Measurements from ENCODE around the gene DNAI4. TPM values are rescaled to one million over a fixed set of nuclear protein-coding genes. Genes with fewer than 3 reads are reported as not detected.

DNAI4 gene
- polyA plus RNA-seq, 1 donor (not counting 4 experiments of a cell fraction or from before 2014, with no cell fraction given), result 4.1 TPM

- FAIRE-seq (peak; percentile 39), DNase-seq (ENCODE audit: low read depth, low spot score) (no peak)
- no peaks in the 10 kb centered on the region for H4K20me1 ChIP-seq (ENCODE audit: control insufficient read depth, extremely low read depth, insufficient read depth, low read length)
- H3K9me3 ChIP-seq (ENCODE audit: control insufficient read depth, low read depth, low read length), result no peaks in the 10 kb centered on the region
- H3K4me2 ChIP-seq (ENCODE audit: control insufficient read depth, extremely low read depth, insufficient read depth, low read depth, low read length), result peak overlapping the region; percentile 23
- no peak overlapping the region for H3K9ac ChIP-seq (ENCODE audit: control insufficient read depth, extremely low read depth, insufficient read depth, low read length)
- H3K79me2 ChIP-seq (ENCODE audit: control insufficient read depth, insufficient read depth, low read length), result peaks cover 97% of the 10 kb centered on the region
- no peak overlapping the region for H3K4me3 ChIP-seq (ENCODE audit: control insufficient read depth in 2 of 3, extremely low read depth in 1 of 3, insufficient read depth in 2 of 3, low read depth in 1 of 3, low read length in 3 of 3)
- no peak overlapping the region for H3K27ac ChIP-seq (ENCODE audit: control insufficient read depth, insufficient read depth, low read length)
- dilution Hi-C loops (cut with MboI; ENCODE audit: extremely low pct_ligation_motif_present, low sequenced_read_pairs), result no loop called here
- H3K4me1 ChIP-seq (ENCODE audit: control insufficient read depth, extremely low read depth, insufficient read depth, low read length), result peaks cover 29% of the 10 kb centered on the region
- H2AFZ ChIP-seq (ENCODE audit: control insufficient read depth, low read length), result no peak overlapping the region
- H3K36me3 ChIP-seq (ENCODE audit: control insufficient read depth in 2 of 2, extremely low read depth in 1 of 2, insufficient read depth in 2 of 2, low read length in 2 of 2), result peaks cover 0 to 7% of the 10 kb centered on the region in 2 experiments
- no peaks in the 10 kb centered on the region for H3K9me1 ChIP-seq (ENCODE audit: control insufficient read depth, extremely low read depth, insufficient read depth, low read length)
- no peak for TF ChIP-seq EZH2 (IDR thresholded peaks at IDR 0.05; ENCODE audit: low read length)
- TF ChIP-seq, protein P1, sequence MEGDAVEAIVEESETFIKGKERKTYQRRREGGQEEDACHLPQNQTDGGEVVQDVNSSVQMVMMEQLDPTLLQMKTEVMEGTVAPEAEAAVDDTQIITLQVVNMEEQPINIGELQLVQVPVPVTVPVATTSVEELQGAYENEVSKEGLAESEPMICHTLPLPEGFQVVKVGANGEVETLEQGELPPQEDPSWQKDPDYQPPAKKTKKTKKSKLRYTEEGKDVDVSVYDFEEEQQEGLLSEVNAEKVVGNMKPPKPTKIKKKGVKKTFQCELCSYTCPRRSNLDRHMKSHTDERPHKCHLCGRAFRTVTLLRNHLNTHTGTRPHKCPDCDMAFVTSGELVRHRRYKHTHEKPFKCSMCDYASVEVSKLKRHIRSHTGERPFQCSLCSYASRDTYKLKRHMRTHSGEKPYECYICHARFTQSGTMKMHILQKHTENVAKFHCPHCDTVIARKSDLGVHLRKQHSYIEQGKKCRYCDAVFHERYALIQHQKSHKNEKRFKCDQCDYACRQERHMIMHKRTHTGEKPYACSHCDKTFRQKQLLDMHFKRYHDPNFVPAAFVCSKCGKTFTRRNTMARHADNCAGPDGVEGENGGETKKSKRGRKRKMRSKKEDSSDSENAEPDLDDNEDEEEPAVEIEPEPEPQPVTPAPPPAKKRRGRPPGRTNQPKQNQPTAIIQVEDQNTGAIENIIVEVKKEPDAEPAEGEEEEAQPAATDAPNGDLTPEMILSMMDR (optimal IDR thresholded peaks at IDR 0.05 in 1 of 3, IDR thresholded peaks at IDR 0.05 in 1 of 3, conservative IDR thresholded peaks at IDR 0.05 in 1 of 3; ENCODE audit: extremely low read depth in 1 of 3, insufficient read depth in 2 of 3, low read length in 3 of 3), result no peak
- H3K27me3 ChIP-seq (ENCODE audit: control insufficient read depth, extremely low read depth, insufficient read depth, low read length), result no peaks in the 10 kb centered on the region
These were observed 14.0 kb upstream of the DNAI4 start for GRCh38 chr1:66938613-66939012.

- dilution Hi-C loops (cut with MboI; ENCODE audit: extremely low pct_ligation_motif_present, low sequenced_read_pairs), result no loop called here
These were observed 13.0 kb upstream of the DNAI4 start for GRCh38 chr1:66937529-66938234.

More at GRCh38 chr1:66937529-66938234, 13.0 kb upstream of the DNAI4 start:
- H3K27ac ChIP-seq (ENCODE audit: control insufficient read depth, insufficient read depth, low read length), result no peak overlapping the region
- H3K27me3 ChIP-seq (ENCODE audit: control insufficient read depth, extremely low read depth, insufficient read depth, low read length), result no peaks in the 10 kb centered on the region
- H3K9me1 ChIP-seq (ENCODE audit: control insufficient read depth, extremely low read depth, insufficient read depth, low read length), result no peaks in the 10 kb centered on the region
- H3K9me3 ChIP-seq (ENCODE audit: control insufficient read depth, low read depth, low read length), result no peaks in the 10 kb centered on the region
- no peak overlapping the region for H3K4me2 ChIP-seq (ENCODE audit: control insufficient read depth, extremely low read depth, insufficient read depth, low read depth, low read length)
- H3K4me1 ChIP-seq (ENCODE audit: control insufficient read depth, extremely low read depth, insufficient read depth, low read length), result peaks cover 34% of the 10 kb centered on the region
- no peak for DNase-seq (ENCODE audit: low read depth, low spot score)
- H3K36me3 ChIP-seq (ENCODE audit: control insufficient read depth in 2 of 2, extremely low read depth in 1 of 2, insufficient read depth in 2 of 2, low read length in 2 of 2), result peaks cover 0 to 7% of the 10 kb centered on the region in 2 experiments
- TF ChIP-seq, protein P1 (optimal IDR thresholded peaks at IDR 0.05 in 1 of 3, IDR thresholded peaks at IDR 0.05 in 1 of 3, conservative IDR thresholded peaks at IDR 0.05 in 1 of 3; ENCODE audit: extremely low read depth in 1 of 3, insufficient read depth in 2 of 3, low read length in 3 of 3), result no peak
- no peak for TF ChIP-seq EZH2 (IDR thresholded peaks at IDR 0.05; ENCODE audit: low read length)
- no peak overlapping the region for H3K4me3 ChIP-seq (ENCODE audit: control insufficient read depth in 2 of 3, extremely low read depth in 1 of 3, insufficient read depth in 2 of 3, low read depth in 1 of 3, low read length in 3 of 3)
- H2AFZ ChIP-seq (ENCODE audit: control insufficient read depth, low read length), result no peak overlapping the region
- peaks cover under 1% of the 10 kb centered on the region for H4K20me1 ChIP-seq (ENCODE audit: control insufficient read depth, extremely low read depth, insufficient read depth, low read length)
- FAIRE-seq, result no peak
- peaks cover 98% of the 10 kb centered on the region for H3K79me2 ChIP-seq (ENCODE audit: control insufficient read depth, insufficient read depth, low read length)
- no peak overlapping the region for H3K9ac ChIP-seq (ENCODE audit: control insufficient read depth, extremely low read depth, insufficient read depth, low read length)
